ENCODE measurements around the gene PRXL2B. TPM values are rescaled to one million over a fixed set of nuclear protein-coding genes. Genes with fewer than 3 reads are reported as not detected.
"Not testable (repeated sequence)": the region's sequence is repeated elsewhere in the genome, so short reads cannot be mapped to it uniquely, and the experiment has no call there.

PRXL2B gene, protein sequence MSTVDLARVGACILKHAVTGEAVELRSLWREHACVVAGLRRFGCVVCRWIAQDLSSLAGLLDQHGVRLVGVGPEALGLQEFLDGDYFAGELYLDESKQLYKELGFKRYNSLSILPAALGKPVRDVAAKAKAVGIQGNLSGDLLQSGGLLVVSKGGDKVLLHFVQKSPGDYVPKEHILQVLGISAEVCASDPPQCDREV
- total RNA-seq (2014; rRNA removed; shearing (Covaris generic)) = 17.7 and 21.1 TPM in 2 replicates
- polyA plus RNA-seq (2015; cell fraction: cytosol; rRNA removed) = 13.7 and 14.6 TPM in 2 replicates
- polyA plus RNA-seq (2015; cell fraction: nucleus; rRNA removed) = 12.0 and 16.9 TPM in 2 replicates

DNA sequence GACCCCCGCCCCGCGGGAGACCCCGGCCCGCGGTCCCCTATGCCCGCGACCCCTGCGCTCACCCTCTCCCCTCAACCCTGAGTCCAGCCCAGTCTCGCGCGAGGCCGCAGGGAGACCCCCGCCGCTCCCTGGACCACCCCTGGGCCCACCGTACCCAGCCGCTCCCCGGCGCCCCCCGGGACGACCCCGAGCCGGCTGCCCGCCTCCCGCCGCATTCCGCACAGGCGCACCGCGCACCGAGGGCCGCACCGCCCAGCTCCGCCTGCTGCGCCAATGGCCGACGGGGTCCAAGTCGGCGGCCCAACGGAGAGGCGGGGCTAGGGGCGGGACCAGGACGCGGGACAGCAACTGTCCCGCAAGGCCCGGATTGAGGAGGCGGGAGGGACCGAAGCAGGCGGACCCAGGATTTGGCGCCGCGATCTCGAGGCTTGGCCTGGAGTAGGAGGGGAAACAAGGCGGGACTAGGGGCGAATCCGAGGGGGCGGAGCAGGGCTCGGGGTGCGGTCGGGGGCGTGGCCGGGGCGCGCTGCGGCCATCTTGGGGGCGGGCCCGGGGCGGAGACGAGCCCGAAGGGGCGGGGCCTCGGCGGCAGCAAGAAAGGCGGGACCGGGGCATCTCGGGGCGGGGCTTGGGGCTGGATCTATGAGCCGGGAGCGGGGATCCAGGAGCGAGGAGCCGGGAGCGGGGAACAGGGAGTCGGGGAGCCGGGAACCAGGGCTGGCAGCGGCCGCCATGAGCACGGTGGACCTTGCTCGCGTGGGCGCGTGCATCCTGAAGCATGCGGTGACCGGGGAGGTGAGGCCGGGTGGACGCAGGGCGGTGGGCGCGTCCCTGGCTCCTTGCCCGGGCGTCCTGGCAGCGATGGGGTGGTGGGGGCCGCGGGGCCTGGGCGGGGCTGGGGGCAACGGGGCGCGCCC is at the start of gene PRXL2B:
TSS of gene PRXL2B (plus strand) at position 624 of the 917 bp plus-strand sequence. CDS start at position 733, 109 bp downstream.
- peak; percentile 95 for DNase-seq (ENCODE audit: low read depth)

DNA sequence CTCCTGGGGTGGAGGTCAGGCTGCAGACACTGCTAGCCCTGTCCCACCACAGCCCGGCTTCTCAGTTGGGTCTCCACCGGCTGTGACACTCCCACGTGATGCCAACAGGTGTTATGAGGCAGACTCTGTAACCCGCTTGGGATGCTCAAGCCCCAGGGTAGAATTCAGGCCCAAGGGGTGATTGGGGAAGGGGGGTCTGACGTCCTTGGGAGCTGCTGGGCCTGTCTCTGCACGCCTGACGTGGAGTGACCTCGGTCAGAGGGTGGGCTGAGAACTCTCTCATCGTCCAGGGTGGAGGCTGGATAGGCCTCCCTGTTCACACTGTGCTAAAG is 48.8 kb upstream of the PRXL2B start:
- DNase-seq (ENCODE audit: low read depth) = no peak

DNA sequence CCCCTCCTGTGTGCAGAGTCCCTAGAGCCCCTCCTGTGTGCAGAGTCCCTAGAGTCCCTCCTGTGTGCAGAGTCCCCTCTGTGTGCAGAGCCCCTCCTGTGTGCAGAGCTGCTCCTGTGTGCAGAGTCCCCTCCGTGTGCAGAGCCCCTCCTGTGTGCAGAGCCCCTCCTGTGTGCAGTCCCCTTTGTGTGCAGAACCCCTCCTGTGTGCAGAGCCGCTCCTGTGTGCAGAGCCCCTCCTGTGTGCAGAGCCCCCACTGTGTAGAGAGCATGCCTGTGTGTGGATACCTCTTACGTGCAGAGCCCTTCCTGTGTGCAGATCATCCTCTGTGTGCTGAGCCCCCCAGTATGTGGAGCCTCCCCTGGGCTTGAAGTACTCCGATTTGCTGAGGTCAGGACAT is 48.2 kb upstream of the PRXL2B start:
- no peak for DNase-seq (ENCODE audit: low read depth)

DNA sequence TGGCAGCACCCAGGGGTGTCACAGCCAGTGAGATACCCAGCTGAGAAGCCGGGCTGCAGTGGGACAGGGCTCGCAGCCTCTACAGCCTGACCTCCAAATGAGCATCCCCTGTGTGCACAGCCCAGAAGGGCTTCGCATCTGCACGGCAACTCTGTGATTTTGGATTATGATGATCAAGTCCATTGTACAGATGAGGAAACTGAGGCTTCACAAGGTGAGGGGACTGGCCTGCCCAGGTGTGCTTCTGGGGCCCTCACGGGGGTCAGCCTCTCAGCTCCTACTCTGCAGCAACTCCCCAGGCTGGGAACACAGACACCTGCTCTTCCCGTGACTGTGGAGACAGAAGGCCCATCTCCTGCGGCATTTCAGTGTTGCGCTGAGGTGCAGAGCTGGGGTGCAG is 47.7 kb upstream of the PRXL2B start:
- DNase-seq (ENCODE audit: low read depth) = no peak

DNA sequence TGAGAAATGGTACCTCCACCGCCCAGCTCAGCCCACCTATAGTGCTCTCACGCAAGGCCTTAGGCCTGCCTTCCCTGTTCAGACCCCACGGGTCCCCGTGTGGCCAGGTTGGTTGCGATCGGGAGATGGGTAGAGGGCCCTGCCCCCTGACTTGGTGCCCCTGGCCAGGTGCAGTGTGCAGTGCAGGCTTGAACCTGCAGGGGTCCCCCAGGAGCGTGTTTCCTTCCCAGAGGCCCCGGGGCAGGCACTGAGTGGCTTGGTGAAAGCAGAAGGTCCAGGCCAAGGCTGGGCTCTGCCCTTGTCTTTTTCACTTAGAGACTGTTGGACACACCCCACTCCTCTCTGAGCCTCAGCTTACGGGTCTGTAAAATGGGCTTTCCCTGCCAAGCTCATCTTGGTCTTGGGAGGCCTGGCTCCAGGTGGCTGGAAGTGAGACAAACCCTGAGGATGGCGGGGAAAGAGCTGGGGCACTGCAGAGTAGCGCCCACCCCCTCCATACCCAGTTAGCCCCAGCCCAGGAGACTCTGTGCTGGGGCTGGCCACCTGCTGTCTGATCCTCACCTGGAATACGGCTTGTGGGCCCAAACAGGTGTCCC is 47.2 kb upstream of the PRXL2B start:
- DNase-seq (ENCODE audit: low read depth) = no peak

DNA sequence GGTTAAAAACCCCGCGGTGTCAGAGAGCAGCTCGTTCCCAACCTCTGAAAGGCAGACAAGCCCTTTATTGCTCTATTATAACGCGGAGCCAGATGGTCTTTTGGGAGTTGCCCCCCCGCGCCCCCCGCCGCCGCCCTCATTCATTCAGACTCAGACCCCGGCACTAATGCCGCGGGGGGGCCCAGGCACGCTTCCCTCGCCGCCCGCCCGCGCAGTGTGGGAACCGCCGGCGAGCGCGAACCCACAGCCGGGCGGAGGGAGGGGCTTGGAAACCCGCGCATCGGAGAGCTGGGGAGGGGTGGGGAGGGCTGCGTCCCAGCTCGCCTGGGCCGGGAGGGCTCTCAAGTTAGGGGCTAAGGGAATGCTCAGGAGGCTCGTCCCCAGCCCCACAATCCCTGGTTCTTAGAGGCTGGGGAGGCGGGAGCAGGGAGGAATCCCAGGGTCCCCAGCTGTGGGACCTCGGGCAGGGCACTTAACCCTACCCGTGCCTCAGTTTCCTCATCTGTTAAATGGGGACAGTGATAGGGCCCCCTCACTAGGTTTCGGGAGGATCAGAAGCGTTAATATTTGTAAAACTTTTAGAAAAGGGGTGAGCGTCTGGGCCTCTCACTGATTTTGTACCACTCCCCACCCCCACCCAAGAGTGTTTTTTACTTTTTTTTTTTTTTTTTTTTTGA is 45.6 kb upstream of the PRXL2B start:
- no peak for DNase-seq (ENCODE audit: low read depth)

DNA sequence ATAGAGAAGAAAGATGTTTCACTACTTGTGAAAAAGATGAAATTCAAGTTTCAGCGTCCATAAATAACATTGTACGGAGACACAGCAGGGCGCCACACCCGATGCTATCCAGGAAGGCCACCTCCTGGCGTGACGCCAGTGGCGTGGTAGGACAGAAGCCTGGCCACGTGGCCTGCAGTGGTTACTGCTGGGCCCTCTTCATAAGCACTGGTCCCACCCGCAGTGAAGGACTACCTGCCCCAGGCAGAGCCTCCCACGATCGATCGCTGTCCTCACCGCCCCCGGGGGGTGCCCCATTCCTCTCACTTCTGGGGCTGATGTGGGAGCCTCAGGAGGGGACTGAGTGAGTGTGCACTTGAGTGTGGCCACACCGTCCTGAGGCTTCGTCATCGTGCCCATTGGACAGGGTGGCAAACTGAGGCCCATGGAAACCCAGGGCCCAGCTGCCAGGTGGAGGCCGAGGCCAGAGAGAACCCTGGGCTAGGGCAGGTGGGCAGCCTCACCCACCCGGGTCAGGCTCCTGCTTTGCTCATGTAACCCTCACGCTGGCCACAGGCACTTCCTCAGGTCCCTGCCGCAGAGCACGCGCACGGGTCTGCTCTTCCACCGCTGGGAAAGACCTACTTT is 44.8 kb upstream of the PRXL2B start:
- DNase-seq (ENCODE audit: low read depth) = no peak

DNA sequence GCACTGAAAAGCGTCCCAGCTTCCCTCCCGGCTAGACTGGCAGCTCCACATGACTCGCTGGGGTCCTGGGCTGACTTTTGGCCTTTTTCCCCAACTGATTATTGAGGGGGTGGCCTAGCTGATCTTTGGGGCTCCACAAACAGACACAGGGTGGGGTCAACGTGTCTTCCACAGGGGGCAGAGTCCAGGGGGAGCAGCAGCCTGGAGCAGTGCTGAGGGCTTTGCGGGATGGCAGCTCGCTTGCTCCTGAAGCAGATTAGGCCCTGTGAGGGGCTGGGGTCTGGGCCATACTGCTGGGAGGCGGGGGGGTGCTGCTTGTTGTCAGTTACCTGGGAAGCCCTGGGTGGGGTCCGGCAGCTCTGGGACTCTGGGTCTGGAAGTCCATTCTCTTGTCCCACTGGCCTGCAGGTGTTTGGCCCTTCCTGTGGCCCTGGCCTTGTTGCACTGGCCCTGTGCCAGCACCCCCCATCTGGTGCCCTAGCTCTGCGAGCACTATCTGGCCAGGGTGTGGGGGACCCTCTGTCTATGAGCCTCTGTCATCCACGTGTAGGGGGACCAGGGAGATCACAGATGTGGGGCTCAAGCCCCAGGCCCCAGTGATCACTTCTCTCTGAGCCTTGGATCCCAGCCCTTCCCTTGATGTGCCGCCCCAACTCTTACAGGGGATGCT is 44.2 kb upstream of the PRXL2B start:
- DNase-seq (ENCODE audit: low read depth) = no peak

DNA sequence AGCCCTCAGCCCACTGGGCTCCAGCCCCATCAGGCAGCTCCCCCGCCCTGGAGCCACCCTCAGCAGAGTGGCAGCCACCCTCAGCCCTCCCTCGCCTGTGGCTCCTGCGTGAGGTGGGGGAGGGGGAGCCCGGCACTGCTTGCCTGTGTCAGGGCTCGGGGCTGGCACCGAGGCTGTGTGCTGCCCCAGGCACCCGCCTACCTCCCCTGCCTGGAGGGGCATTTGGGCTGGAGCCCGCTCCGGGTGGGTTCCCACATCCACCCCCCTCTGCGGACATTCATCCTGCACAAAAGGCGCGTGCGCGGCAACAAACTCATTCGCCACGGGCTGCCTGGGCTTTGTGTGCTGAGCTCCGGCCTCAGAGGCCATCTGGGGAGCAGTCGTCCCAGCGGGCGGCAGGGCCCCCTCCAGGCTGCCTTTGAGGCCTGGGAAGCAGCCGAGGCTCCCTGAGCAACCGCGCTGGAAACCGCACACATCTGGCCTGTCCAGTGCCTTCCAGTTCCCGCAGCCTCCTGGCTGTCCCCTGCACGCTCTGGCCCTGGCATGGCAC is 43.0 kb upstream of the PRXL2B start:
- DNase-seq (ENCODE audit: low read depth) = no peak

DNA sequence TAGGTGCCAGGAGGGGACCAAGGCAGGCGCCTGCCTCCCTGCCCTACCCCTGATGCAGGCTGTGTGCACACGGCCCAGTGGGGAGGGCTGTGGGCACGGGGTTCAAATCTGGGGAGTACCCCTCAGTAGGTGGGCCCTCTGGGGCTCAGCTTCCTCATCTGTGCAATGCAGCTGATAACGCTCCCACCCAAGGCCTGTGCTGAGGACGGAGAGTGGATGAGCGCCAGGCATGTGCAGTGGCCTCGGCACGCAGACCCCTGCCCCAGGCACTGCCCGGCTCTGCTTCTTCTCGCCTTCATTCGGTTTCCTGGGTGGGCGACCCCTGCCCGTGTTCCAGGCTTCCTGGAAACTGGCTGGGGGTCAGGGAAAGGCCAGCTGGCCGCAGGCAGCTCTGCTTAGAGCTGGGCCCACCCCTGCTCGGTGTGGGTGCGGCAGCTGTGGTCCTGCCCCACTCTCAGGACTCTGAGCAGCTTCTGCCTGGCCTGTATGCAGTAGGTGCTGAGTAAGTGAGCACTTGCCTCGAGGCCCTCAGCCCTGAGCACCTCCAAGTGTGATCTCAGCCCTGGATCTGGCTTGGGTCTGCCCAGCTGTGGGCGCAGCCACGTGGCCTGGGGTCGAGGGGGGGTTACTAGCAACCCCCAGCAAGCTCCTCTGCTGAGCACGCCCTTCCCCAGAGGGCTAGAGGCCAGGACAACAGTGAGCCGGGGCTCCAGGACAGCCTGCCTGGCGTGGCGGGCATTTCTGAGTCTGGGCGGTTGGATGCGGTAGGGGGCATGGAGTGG is 42.3 kb upstream of the PRXL2B start:
- DNase-seq (ENCODE audit: low read depth) = no peak

DNA sequence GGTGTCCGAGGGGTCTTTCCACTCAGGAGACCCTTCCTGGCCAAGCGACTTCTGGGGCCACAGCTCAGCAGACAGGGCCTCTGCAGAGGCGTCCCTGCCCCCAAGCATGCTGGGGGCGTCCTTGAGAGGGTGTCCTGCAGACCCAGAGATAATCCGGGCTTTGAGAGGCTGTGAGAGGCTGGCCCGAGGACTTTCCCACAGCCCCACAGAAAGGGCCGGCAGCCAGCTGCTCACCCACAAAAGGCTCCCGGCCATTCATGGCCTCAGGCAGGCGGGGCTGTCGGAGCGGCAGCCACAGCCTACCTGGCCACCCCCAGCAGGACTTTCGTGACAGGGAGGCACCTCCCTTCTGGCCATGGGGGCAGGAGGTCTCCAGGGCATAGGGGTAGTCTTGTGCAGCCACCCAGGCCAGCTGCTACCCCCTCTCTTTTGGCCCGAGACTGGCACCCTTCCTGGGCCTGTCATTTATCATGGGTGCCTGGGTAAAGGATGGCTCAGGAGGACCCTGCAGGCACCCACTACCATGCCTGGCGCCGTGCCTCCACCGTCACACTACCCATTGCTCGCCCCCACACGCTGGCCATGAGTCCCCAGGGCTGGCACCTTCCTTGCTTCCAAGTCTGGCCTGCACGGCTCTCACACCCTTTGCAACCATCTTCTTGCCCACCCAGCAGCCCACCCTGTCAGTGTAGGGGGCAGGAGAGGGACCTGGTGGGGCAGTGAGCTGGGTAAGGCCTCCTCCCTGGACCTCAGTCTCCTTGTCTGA is 41.5 kb upstream of the PRXL2B start:
- no peak for DNase-seq (ENCODE audit: low read depth)

DNA sequence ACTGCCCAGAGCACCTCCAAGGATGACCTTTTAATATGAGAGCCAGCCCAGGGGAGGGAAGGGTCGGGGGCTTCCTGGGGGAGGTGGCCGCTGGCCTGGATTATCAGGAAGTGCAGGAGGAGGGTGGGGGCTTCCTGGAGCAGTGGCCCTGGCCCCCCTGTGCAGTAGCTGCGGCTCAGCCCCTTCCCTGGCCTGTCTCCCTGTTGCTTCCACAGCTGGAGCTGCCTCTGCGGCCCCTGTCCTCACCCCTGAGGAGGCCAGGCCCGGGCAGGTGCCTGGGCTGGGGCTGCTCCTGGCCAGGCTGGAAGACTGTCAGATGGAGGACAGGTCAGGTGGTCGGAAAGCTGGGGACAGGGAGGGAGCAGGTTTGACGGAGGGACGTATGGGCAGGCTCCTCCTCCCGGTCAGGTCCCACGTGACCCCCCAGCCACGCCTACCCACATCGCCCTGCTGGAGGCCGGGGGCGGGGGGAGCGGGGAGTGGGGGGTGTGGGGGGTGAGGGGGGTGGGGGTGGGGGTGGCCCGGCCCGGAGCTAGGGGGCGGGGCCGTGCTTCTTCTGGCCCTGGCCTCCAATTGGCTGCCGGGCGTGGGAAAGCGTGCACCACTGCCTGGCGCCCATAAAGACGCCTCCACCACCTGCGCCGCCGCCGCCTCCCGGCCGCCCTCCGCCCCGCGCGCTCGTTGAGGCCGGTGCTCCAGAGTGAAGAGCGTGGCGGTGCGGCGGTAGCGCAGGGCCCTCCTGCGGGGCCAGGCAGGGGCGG is 40.6 kb upstream of the PRXL2B start:
- DNase-seq (ENCODE audit: low read depth) = peak; percentile 74

DNA sequence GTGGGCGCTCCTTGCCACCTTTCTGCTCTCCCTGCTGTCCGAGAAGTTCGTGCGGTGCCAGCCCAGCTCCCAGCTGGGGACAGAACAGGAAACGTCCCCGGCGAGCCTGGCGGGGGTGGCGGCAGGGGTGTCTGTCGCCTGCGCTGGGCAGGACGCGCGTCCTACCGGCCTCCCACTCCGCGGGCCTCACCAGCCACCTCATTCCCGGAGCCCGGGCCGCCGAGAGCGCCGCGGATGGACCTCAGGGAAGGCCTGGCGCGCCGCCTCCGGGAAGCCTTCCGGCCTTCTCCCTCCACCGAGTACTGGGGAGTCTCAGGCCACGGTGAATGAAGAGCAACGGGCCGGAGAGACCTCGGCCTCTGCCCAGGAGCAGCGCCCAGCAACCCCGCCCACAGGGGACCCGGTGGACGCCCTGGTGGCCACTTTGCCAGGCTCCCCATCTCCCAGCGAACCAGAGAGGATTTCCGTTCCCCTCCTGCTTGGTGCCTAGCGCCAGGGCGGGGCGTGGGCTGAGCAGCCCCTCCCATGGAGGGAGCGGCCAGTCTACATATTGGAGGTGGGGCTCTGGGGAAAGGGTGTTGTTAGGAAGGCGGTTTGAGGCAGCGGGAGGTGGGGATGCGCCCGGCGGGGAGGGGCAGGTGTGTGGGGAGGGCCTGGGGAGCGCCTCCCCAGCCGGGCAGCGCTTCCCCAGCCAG is 39.9 kb upstream of the PRXL2B start:
- peak; percentile 93 for DNase-seq (ENCODE audit: low read depth)

DNA sequence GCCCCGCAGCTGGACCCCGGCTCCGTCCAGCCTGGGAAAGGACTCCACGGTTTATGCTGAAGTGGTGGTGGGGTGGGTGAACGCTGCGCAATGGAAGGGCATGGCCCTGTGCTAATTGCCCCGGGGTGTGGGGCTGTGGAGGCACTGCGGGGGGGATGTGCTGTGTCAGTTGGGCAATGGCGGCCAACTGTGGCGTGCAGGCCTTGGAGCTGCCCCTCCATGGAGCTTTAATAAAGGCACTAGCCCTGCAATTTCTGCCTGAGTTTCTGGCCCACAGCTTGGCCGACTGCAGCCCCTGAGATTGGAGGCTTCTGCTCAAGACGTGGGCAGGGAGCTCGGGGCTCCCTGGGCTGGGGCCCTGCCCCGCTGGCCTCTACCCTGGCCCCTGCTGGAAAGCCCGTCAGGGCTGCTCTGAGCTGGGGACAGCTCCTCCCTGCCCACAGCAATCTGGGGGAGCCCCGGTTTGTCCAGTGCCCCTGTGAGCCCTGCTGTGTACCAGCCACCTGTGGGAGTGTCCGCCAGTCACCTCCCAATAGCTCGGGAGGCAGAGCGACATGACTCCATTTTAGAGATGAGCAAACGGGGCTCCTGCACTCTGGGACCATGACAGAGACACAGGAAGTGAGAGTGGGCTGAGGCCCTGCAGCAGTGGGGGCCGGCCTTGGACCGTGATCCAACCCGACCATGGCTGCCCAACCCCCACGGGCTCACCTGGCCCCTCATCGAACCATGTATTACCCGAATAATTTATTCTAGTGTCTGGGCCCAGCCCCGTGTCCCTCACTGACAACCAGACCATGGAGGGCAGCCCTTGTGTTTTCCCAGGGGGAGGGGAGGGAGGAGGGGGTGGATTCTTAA is 39.1 kb upstream of the PRXL2B start:
- DNase-seq (ENCODE audit: low read depth) = no peak

DNA sequence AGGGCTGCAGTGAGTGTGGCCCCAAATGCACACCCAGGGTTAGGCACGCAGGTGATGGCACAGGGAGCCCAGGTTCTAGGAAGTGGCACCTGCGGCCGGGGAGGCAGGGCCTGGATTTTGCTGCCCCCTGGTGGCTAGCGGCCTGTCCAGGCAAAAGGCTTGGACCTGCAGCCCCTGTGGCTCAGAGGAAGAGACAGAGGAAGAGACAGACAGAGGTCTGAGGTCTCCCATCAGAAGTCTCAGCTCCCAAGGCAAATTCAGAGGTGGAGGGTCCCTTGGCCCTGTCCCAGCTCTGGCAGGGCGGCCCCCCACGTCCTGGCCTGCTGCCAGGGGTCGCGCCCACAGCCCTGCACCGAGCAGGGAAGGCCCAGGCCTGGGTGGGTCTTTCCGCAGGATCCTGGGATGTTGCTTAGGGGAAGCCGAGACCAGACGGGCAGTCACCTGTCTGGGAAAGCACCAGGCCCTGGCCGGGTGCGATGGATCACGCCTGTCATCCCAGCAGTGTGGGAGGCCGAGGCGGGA is 38.4 kb upstream of the PRXL2B start:
- DNase-seq (ENCODE audit: low read depth) = peak; percentile 62

DNA sequence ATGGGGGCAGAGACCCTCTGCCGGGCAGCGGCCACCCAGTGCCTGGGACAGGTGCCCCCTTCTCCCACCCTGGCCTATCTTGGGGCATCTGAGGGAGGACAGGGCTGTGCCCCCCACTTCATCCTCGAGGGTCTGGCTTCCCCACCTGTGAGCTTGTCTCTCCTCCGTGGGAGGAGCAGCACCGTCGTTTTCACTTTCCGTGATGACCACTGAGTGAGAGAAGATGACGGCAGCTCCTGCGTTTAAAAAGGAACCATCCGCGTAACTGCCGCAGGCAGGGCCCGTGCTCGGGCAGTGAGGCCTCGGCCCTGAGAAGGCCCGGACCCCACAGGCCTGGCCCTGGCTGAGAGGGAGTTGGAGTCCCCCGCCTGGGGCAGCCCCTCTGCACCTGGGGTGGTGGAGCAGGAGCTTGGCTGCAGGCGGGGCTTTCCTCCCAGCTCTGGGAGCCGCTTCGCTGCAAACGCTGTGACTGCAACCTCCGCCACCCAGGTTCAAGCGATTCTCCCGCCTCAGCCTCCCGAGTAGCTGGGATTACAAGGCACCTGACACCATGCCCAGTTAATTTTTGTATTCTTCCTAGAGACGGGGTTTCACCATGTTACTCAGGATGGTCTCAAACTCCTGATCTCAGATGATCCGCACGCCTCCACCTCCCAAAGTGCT is 37.1 kb upstream of the PRXL2B start:
- not testable (repeated sequence) for DNase-seq (ENCODE audit: low read depth)

Measured in HT1080 (cell line).